Skeletal muscle tissue (tissue), 4 donors: ENCODE measurements around the gene PHF14. TPM values are rescaled to one million over a fixed set of nuclear protein-coding genes. Genes with fewer than 3 reads are reported as not detected.
"Not testable (repeated sequence)": the region's sequence is repeated elsewhere in the genome, so short reads cannot be mapped to it uniquely, and the experiment has no call there.

Experiments
- H3K27ac ChIP-seq: one replicate; pipeline ENCODE4 v1.7.0; 2013; ENCODE audit warnings: mild to moderate bottlenecking, low read depth, low read length, inconsistent platforms
- H3K27me3 ChIP-seq, 3 donors: one replicate each; pipeline ENCODE4 v1.7.0; 2013; ENCODE audit warnings: low read length in 3 of 3; ENCODE audit not compliant: control insufficient read depth in 3 of 3, insufficient read depth in 3 of 3
- H3K36me3 ChIP-seq, 3 donors: one replicate each; pipeline ENCODE4 v1.7.0; 2013; ENCODE audit warnings: low read length in 3 of 3; ENCODE audit not compliant: control insufficient read depth in 3 of 3, insufficient read depth in 3 of 3
- H3K4me1 ChIP-seq, 3 donors: one replicate each; pipeline ENCODE4 v1.7.0; 2013; ENCODE audit warnings: low read length in 3 of 3, mild to moderate bottlenecking in 3 of 3; ENCODE audit not compliant: control insufficient read depth in 3 of 3, insufficient read depth in 3 of 3
- H3K4me3 ChIP-seq, 3 donors: one replicate each; pipeline ENCODE4 v1.7.0; 2013; ENCODE audit warnings: low read length in 3 of 3
- H3K9ac ChIP-seq, 3 donors: one replicate each; pipeline ENCODE4 v1.7.0; 2013; ENCODE audit warnings: low read length in 3 of 3, mild to moderate bottlenecking in 3 of 3, moderate library complexity in 2 of 3, low read depth in 1 of 3
- H3K9me3 ChIP-seq, 3 donors: one replicate each; pipeline ENCODE4 v1.7.0; 2013; ENCODE audit warnings: low read length in 3 of 3; ENCODE audit not compliant: control insufficient read depth in 3 of 3
- total RNA-seq: library from RNA; depleted of rRNA; stranded (reverse); fragments of >200 nt; gene quantifications from one replicate; pipeline ENCODE4 v1.2.3, GENCODE V29; 2014
- donor health status: Osteomylitis.

Gene PHF14
- total RNA-seq, 1 donor from 2014 or later, result 50.1 TPM

- H3K4me1 ChIP-seq, result no peaks in the 10 kb centered on the region
- no peaks in the 10 kb centered on the region for H3K27me3 ChIP-seq
- H3K9me3 ChIP-seq, result no peaks in the 10 kb centered on the region
- H3K9ac ChIP-seq, result no peak overlapping the region
- H3K4me3 ChIP-seq, result no peak overlapping the region
- H3K27ac ChIP-seq, result no peak overlapping the region
- peaks cover 0 to 5% (median 2%) of the 10 kb centered on the region in 3 donors for H3K36me3 ChIP-seq
These were observed 7.6 kb downstream of the PHF14 start for GRCh38 chr7:10981317-10981716.

GRCh38 chr7:10990748-10991147, 17.1 kb downstream of the PHF14 start:
- not testable (repeated sequence) for H3K4me3 ChIP-seq, H3K9ac ChIP-seq, H3K36me3 ChIP-seq, H3K27me3 ChIP-seq, H3K27ac ChIP-seq, H3K9me3 ChIP-seq, H3K4me1 ChIP-seq

GRCh38 chr7:10995482-10996166, 22.0 kb downstream of the PHF14 start:
- not testable (repeated sequence) for H3K27me3 ChIP-seq, H3K27ac ChIP-seq, H3K36me3 ChIP-seq, H3K9ac ChIP-seq, H3K9me3 ChIP-seq, H3K4me1 ChIP-seq, H3K4me3 ChIP-seq

- Histone ChIP-seq H3K27ac (no peak overlapping the region), H3K36me3 (peaks cover 0 to 3% (median 0%) of the 10 kb centered on the region in 3 donors), H3K27me3 (no peaks in the 10 kb centered on the region), H3K4me3 (no peak overlapping the region), H3K4me1 (no peaks in the 10 kb centered on the region), H3K9ac (no peak overlapping the region), H3K9me3 (no peaks in the 10 kb centered on the region)
These were observed 25.5 kb downstream of the PHF14 start for GRCh38 chr7:10998996-10999757.

- Histone ChIP-seq H3K36me3 (peaks cover 0 to 4% (median 0%) of the 10 kb centered on the region in 3 donors), H3K4me3 (no peak overlapping the region), H3K4me1 (no peaks in the 10 kb centered on the region), H3K9ac (no peak overlapping the region), H3K27ac (no peak overlapping the region), H3K27me3 (no peaks in the 10 kb centered on the region), H3K9me3 (no peaks in the 10 kb centered on the region)
These were observed 31.5 kb downstream of the PHF14 start for GRCh38 chr7:11005202-11005601.

GRCh38 chr7:11006291-11006690, 32.6 kb downstream of the PHF14 start:
- Histone ChIP-seq H3K27me3 (no peaks in the 10 kb centered on the region), H3K4me3 (no peak overlapping the region), H3K4me1 (no peaks in the 10 kb centered on the region), H3K36me3 (peaks cover 0 to 4% (median 0%) of the 10 kb centered on the region in 3 donors), H3K9me3 (no peaks in the 10 kb centered on the region), H3K27ac (no peak overlapping the region), H3K9ac (no peak overlapping the region)

GRCh38 chr7:11009631-11010030, 36.0 kb downstream of the PHF14 start:
- no peaks in the 10 kb centered on the region for H3K27me3 ChIP-seq
- H3K4me3 ChIP-seq, result no peak overlapping the region
- H3K36me3 ChIP-seq, result peaks cover 0 to 7% (median 2%) of the 10 kb centered on the region in 3 donors
- H3K9me3 ChIP-seq, result no peaks in the 10 kb centered on the region
- no peak overlapping the region for H3K27ac ChIP-seq
- H3K4me1 ChIP-seq, result no peaks in the 10 kb centered on the region
- no peak overlapping the region for H3K9ac ChIP-seq

- Histone ChIP-seq H3K36me3 (peaks cover 0 to 14% (median 6%) of the 10 kb centered on the region in 3 donors), H3K4me3 (no peak overlapping the region), H3K9me3 (peaks cover 0 to 6% (median 0%) of the 10 kb centered on the region in 3 donors), H3K27ac (no peak overlapping the region), H3K27me3 (no peaks in the 10 kb centered on the region), H3K4me1 (no peaks in the 10 kb centered on the region), H3K9ac (no peak overlapping the region)
These were observed 47.8 kb downstream of the PHF14 start for GRCh38 chr7:11021468-11021867.

- no peak overlapping the region for H3K4me3 ChIP-seq
- no peak overlapping the region for H3K9ac ChIP-seq
- no peaks in the 10 kb centered on the region for H3K4me1 ChIP-seq
- H3K27ac ChIP-seq, result no peak overlapping the region
- peaks cover 0 to 6% (median 0%) of the 10 kb centered on the region in 3 donors for H3K9me3 ChIP-seq
- H3K27me3 ChIP-seq, result no peaks in the 10 kb centered on the region
- H3K36me3 ChIP-seq, result peaks cover 0 to 14% (median 6%) of the 10 kb centered on the region in 3 donors
These were observed 53.0 kb downstream of the PHF14 start for GRCh38 chr7:11026452-11027359.
